ENCODE results near the gene CD6. TPM values are rescaled to one million over a fixed set of nuclear protein-coding genes. Genes with fewer than 3 reads are reported as not detected.

The CD6 gene
- total RNA-seq, 1 donor from 2014 or later = 0.39 TPM

- no peak for DNase-seq (ENCODE audit: low read depth)
These were observed 47.8 kb downstream of the CD6 start for GRCh38 chr11:61019037-61019831.

GRCh38 chr11:61019832-61020405 is 48.4 kb downstream of the CD6 start:
- H3K27ac ChIP-seq (ENCODE audit: low read depth, low read length) = no peak overlapping the region
- no peaks in the 10 kb centered on the region for H3K36me3 ChIP-seq (ENCODE audit: insufficient read depth, low read length)
- no peaks in the 10 kb centered on the region for H3K4me1 Mint-ChIP-seq (ENCODE audit: low read depth, unreplicated experiment)
- no peaks in the 10 kb centered on the region for H4K20me1 ChIP-seq (ENCODE audit: insufficient read depth, low read length)
- DNase-seq (ENCODE audit: low read depth) = no peak
- peaks cover 3% of the 10 kb centered on the region for H3K9me3 Mint-ChIP-seq (ENCODE audit: unreplicated experiment)
- H3K9ac ChIP-seq (ENCODE audit: low read length) = no peak overlapping the region
- H3K4me2 ChIP-seq (ENCODE audit: low read length) = no peak overlapping the region
- H3K4me3 ChIP-seq (ENCODE audit: insufficient read depth, low read depth, low read length) = no peak overlapping the region
- no peaks in the 10 kb centered on the region for H3K36me3 Mint-ChIP-seq (ENCODE audit: low read depth, unreplicated experiment)
- TF ChIP-seq CTCF (IDR thresholded peaks at IDR 0.05; ENCODE audit: insufficient read depth, low read depth, low read length) (no peak), EZH2 (IDR thresholded peaks at IDR 0.05; ENCODE audit: insufficient read depth, low read length) (no peak)
- no peak for FAIRE-seq
- H3K4me1 ChIP-seq (ENCODE audit: insufficient read depth, low read length) = no peaks in the 10 kb centered on the region
- H3K27ac Mint-ChIP-seq (ENCODE audit: unreplicated experiment) = no peak overlapping the region
- no peak overlapping the region for H3K4me3 Mint-ChIP-seq (ENCODE audit: unreplicated experiment)
- no peak overlapping the region for H2AFZ ChIP-seq (ENCODE audit: low read depth, low read length)
- H3K27me3 ChIP-seq (ENCODE audit: insufficient read depth, low read length) = peaks cover 14% of the 10 kb centered on the region
- H3K27me3 Mint-ChIP-seq (ENCODE audit: low read depth, unreplicated experiment) = peaks cover 69% of the 10 kb centered on the region
- peaks cover 3% of the 10 kb centered on the region for H3K9me3 ChIP-seq (ENCODE audit: insufficient read depth, low read depth, low read length)
- no peaks in the 10 kb centered on the region for H3K79me2 ChIP-seq (ENCODE audit: insufficient read depth, low read length)

More at GRCh38 chr11:61019037-61019831, 47.8 kb downstream of the CD6 start:
- H3K36me3 ChIP-seq (ENCODE audit: insufficient read depth, low read length) = no peaks in the 10 kb centered on the region
- Mint-ChIP-seq H3K27ac (ENCODE audit: unreplicated experiment) (no peak overlapping the region), H3K9me3 (ENCODE audit: unreplicated experiment) (peaks cover 3% of the 10 kb centered on the region), H3K4me1 (ENCODE audit: low read depth, unreplicated experiment) (no peaks in the 10 kb centered on the region), H3K27me3 (ENCODE audit: low read depth, unreplicated experiment) (peaks cover 66% of the 10 kb centered on the region), H3K4me3 (ENCODE audit: unreplicated experiment) (no peak overlapping the region), H3K36me3 (ENCODE audit: low read depth, unreplicated experiment) (no peaks in the 10 kb centered on the region)
- H3K27ac ChIP-seq (ENCODE audit: low read depth, low read length) = no peak overlapping the region
- no peak overlapping the region for H3K4me2 ChIP-seq (ENCODE audit: low read length)
- no peaks in the 10 kb centered on the region for H4K20me1 ChIP-seq (ENCODE audit: insufficient read depth, low read length)
- H3K27me3 ChIP-seq (ENCODE audit: insufficient read depth, low read length) = peaks cover 11% of the 10 kb centered on the region
- no peak overlapping the region for H2AFZ ChIP-seq (ENCODE audit: low read depth, low read length)
- H3K4me1 ChIP-seq (ENCODE audit: insufficient read depth, low read length) = no peaks in the 10 kb centered on the region
- no peak overlapping the region for H3K9ac ChIP-seq (ENCODE audit: low read length)
- no peak for FAIRE-seq
- H3K4me3 ChIP-seq (ENCODE audit: insufficient read depth, low read depth, low read length) = no peak overlapping the region
- TF ChIP-seq EZH2 (IDR thresholded peaks at IDR 0.05; ENCODE audit: insufficient read depth, low read length) (no peak), CTCF (IDR thresholded peaks at IDR 0.05; ENCODE audit: insufficient read depth, low read depth, low read length) (no peak)
- H3K79me2 ChIP-seq (ENCODE audit: insufficient read depth, low read length) = no peaks in the 10 kb centered on the region
- peaks cover 3% of the 10 kb centered on the region for H3K9me3 ChIP-seq (ENCODE audit: insufficient read depth, low read depth, low read length)
